Upper lobe of right lung (tissue), 1 donor: ENCODE measurements around the gene ARL3. TPM values are rescaled to one million over a fixed set of nuclear protein-coding genes. Genes with fewer than 3 reads are reported as not detected.

Experiments
- ATAC-seq: fragments of 200-7000 bp; cut with Tn5 transposase; one replicate; pipeline ENCODE4 v1.9.1; 2020; ENCODE audit warnings: mild to moderate bottlenecking, moderate library complexity
- DNase-seq: peaks from one replicate; pipeline ENCODE4 v3.0.0-alpha.2; 2020
- H3K27ac ChIP-seq: fragments of 200-600 bp; one replicate; pipeline ENCODE4 v1.8.0; 2022
- H3K27me3 ChIP-seq: fragments of 200-600 bp; one replicate; pipeline ENCODE4 v1.8.0; 2022; ENCODE audit warnings: mild to moderate bottlenecking
- H3K36me3 ChIP-seq: fragments of 200-600 bp; one replicate; pipeline ENCODE4 v1.8.0; 2022
- H3K4me1 ChIP-seq: fragments of 200-600 bp; one replicate; pipeline ENCODE4 v1.8.0; 2022
- H3K4me3 ChIP-seq: fragments of 200-600 bp; one replicate; pipeline ENCODE4 v1.8.0; 2022; ENCODE audit warnings: mild to moderate bottlenecking
- H3K9me3 ChIP-seq: fragments of 200-600 bp; one replicate; pipeline ENCODE4 v1.8.0; 2022
- CTCF ChIP-seq: fragments of 200-600 bp; IDR thresholded peaks from one replicate; pipeline ENCODE4 v1.8.0; 2022; ENCODE audit warnings: antibody characterized with exemption
- intact Hi-C: fragments of 100-400 bp; cut with DNase I; formaldehyde crosslinking; loops from one replicate; pipeline ENCODE4 v1.11.0; 2022
- total RNA-seq: library from RNA; stranded (reverse); fragmentation: NEBNext Ultra II Directional; extraction: Animal tissue kit (Norgen Biotek cat#: 25700); gene quantifications from one replicate; pipeline ENCODE4 v1.2.1, GENCODE V29; 2021
- donor health status: DM: no; HTN: yes; CAD: no; lungs with severe emphysema.

ARL3 gene
- total RNA-seq, 1 donor from 2014 or later: 7.5 TPM

- Histone ChIP-seq H3K4me1 (peaks cover 19% of the 10 kb centered on the region), H3K36me3 (no peaks in the 10 kb centered on the region), H3K27ac (no peak overlapping the region), H3K4me3 (no peak overlapping the region), H3K9me3 (no peaks in the 10 kb centered on the region), H3K27me3 (no peaks in the 10 kb centered on the region)
- no peak for TF ChIP-seq CTCF
- intact Hi-C loops: no loop called here
- DNase-seq: no peak
- no peak for ATAC-seq
Observed at GRCh38 chr10:102740229-102740628, 26.0 kb upstream of the ARL3 start.

- DNase-seq: no peak
- no peak for ATAC-seq
- Histone ChIP-seq H3K27me3 (no peaks in the 10 kb centered on the region), H3K36me3 (peaks cover 2% of the 10 kb centered on the region), H3K27ac (peak overlapping the region; percentile 30), H3K4me3 (no peak overlapping the region), H3K9me3 (no peaks in the 10 kb centered on the region), H3K4me1 (peaks cover 12% of the 10 kb centered on the region)
- TF ChIP-seq CTCF: no peak
- intact Hi-C loops: no loop called here
Observed at GRCh38 chr10:102738692-102739121, 24.5 kb upstream of the ARL3 start.

- Histone ChIP-seq H3K27me3 (no peaks in the 10 kb centered on the region), H3K27ac (no peak overlapping the region), H3K9me3 (no peaks in the 10 kb centered on the region), H3K36me3 (peaks cover 18% of the 10 kb centered on the region), H3K4me1 (peaks cover 16% of the 10 kb centered on the region), H3K4me3 (no peak overlapping the region)
- DNase-seq (no peak), ATAC-seq (peak; percentile 22)
- intact Hi-C loops: no loop called here
- TF ChIP-seq CTCF: no peak
Observed at GRCh38 chr10:102735065-102735562, 20.9 kb upstream of the ARL3 start.

- H3K36me3 ChIP-seq: peaks cover 23% of the 10 kb centered on the region
- peaks cover 10% of the 10 kb centered on the region for H3K4me1 ChIP-seq
- H3K27ac ChIP-seq: no peak overlapping the region
- no peaks in the 10 kb centered on the region for H3K9me3 ChIP-seq
- no peak overlapping the region for H3K4me3 ChIP-seq
- ATAC-seq (no peak), DNase-seq (no peak)
- no peaks in the 10 kb centered on the region for H3K27me3 ChIP-seq
- intact Hi-C loops: loop anchor here (5.0 kb wide), 1 partner anchor 160 kb away; no protein-coding TSS in a partner anchor
- TF ChIP-seq CTCF: no peak
Observed at GRCh38 chr10:102732661-102733060, 18.5 kb upstream of the ARL3 start.

- DNase-seq (no peak), ATAC-seq (no peak)
- Histone ChIP-seq H3K27ac (no peak overlapping the region), H3K9me3 (no peaks in the 10 kb centered on the region), H3K4me1 (peaks cover 10% of the 10 kb centered on the region), H3K36me3 (peaks cover 30% of the 10 kb centered on the region), H3K27me3 (no peaks in the 10 kb centered on the region), H3K4me3 (no peak overlapping the region)
- no peak for TF ChIP-seq CTCF
- intact Hi-C loops: loop anchor here (5.0 kb wide), 1 partner anchor 161 kb away; no protein-coding TSS in a partner anchor
Observed at GRCh38 chr10:102731222-102731800, 17.1 kb upstream of the ARL3 start.
